Esophagus mucosa (tissue), 1 donor: ENCODE measurements around the gene ADAMTS1. TPM values are rescaled to one million over a fixed set of nuclear protein-coding genes. Genes with fewer than 3 reads are reported as not detected.
"Not testable (repeated sequence)": the region's sequence is repeated elsewhere in the genome, so short reads cannot be mapped to it uniquely, and the experiment has no call there.

Experiments
- ATAC-seq: fragments of 200-7000 bp; cut with Tn5 transposase; one replicate; pipeline ENCODE4 v1.9.1; 2020
- total RNA-seq: library from RNA; stranded (reverse); gene quantifications from one replicate; pipeline ENCODE4 v1.2.4, GENCODE V29; 2023
- donor health status: DM: yes; HTN: yes; CAD: no.

ADAMTS1 gene
- total RNA-seq, result 7.9 TPM

GRCh38 chr21:26845066-26845758, at the start of gene ADAMTS1:
ADAMTS1 (minus strand) TSS chr21:26845409; CDS start chr21:26844954, 455 bp downstream.
- ATAC-seq, result peak; percentile 30

GRCh38 chr21:26892151-26892550, 46.9 kb upstream of the ADAMTS1 start:
- ATAC-seq, result no peak

- ATAC-seq, result no peak
Observed at GRCh38 chr21:26888931-26889330, 43.7 kb upstream of the ADAMTS1 start.

GRCh38 chr21:26888256-26888655, 43.0 kb upstream of the ADAMTS1 start:
- no peak for ATAC-seq

- ATAC-seq, result no peak
Observed at GRCh38 chr21:26887251-26887650, 42.0 kb upstream of the ADAMTS1 start.

GRCh38 chr21:26884436-26884835, 39.2 kb upstream of the ADAMTS1 start:
- ATAC-seq, result no peak

GRCh38 chr21:26883768-26884167, 38.6 kb upstream of the ADAMTS1 start:
- ATAC-seq, result no peak

- ATAC-seq, result no peak
Observed at GRCh38 chr21:26881504-26882228, 36.5 kb upstream of the ADAMTS1 start.

GRCh38 chr21:26877018-26877417, 31.8 kb upstream of the ADAMTS1 start:
- no peak for ATAC-seq

- no peak for ATAC-seq
Observed at GRCh38 chr21:26874347-26874746, 29.1 kb upstream of the ADAMTS1 start.

- ATAC-seq, result no peak
Observed at GRCh38 chr21:26865857-26866256, 20.6 kb upstream of the ADAMTS1 start.

GRCh38 chr21:26856871-26857350, 11.7 kb upstream of the ADAMTS1 start:
- not testable (repeated sequence) for ATAC-seq

- not testable (repeated sequence) for ATAC-seq
Observed at GRCh38 chr21:26854695-26855094, 9.5 kb upstream of the ADAMTS1 start.

- ATAC-seq, result no peak
Observed at GRCh38 chr21:26852423-26852822, 7.2 kb upstream of the ADAMTS1 start.

GRCh38 chr21:26851109-26851944, 6.1 kb upstream of the ADAMTS1 start:
- no peak for ATAC-seq

GRCh38 chr21:26850116-26850643, 5.0 kb upstream of the ADAMTS1 start:
- ATAC-seq, result no peak

- ATAC-seq, result no peak
Observed at GRCh38 chr21:26849428-26850115, 4.4 kb upstream of the ADAMTS1 start.

GRCh38 chr21:26847921-26848320, 2.7 kb upstream of the ADAMTS1 start:
- no peak for ATAC-seq

- ATAC-seq, result no peak
Observed at GRCh38 chr21:26847002-26847401, 1.8 kb upstream of the ADAMTS1 start.

- peak; percentile 21 for ATAC-seq
Observed at GRCh38 chr21:26846036-26846931, 1.1 kb upstream of the ADAMTS1 start.

GRCh38 chr21:26845759-26846035, 488 bp upstream of the ADAMTS1 start:
- ATAC-seq, result no peak
